GM12878 (cell line): ENCODE data around the gene SARM1. TPM values are rescaled to one million over a fixed set of nuclear protein-coding genes. Genes with fewer than 3 reads are reported as not detected.

ENCODE experiments used
- ATAC-seq: fragments of 200-7000 bp; cut with Tn5 transposase; 3 replicates; pipeline ENCODE4 v1.9.1; 2020; ENCODE audit warnings: mild to moderate bottlenecking, moderate library complexity
- BruUV-seq: library from RNA; stranded (reverse); fragments of 400-500 nt; replicated peaks from 2 replicates; lab custom pipeline; 2021; lab: Mats Ljungman, UMichigan
- CTCF ChIA-PET: fragments of 300-600 bp; sonication (Branson Sonifier 250); formaldehyde crosslinking; extraction: SDS; loops from one replicate; lab custom pipeline; 2021; ENCODE audit warnings: inconsistent platforms; lab: Yijun Ruan, JAX
- POLR2A ChIA-PET: fragments of 350-600 bp; formaldehyde crosslinking; extraction: SDS; loops from one replicate; lab custom pipeline; 2021; ENCODE audit warnings: inconsistent platforms; lab: Charles Lee
- RAD21 ChIA-PET: fragments of 300-600 bp; sonication (Branson Sonifier 250); formaldehyde crosslinking; loops from one replicate; lab custom pipeline; 2023; ENCODE audit warnings: antibody characterized with exemption; ENCODE audit not compliant: unreplicated experiment; lab: Charles Lee
- SMC1A ChIA-PET: fragments of 300-600 bp; sonication (Branson Sonifier 250); formaldehyde crosslinking; loops from one replicate; lab custom pipeline; 2023; ENCODE audit not compliant: unreplicated experiment, uncharacterized antibody; lab: Charles Lee
- DNase-seq: peaks from one replicate; pipeline ENCODE4 v3.0.0-alpha.2; 2011; ENCODE audit warnings: low read depth, low spot score
- FAIRE-seq: peaks from 3 replicates; lab custom pipeline; 2011; peaks lifted over from hg19 to GRCh38; lab: Jason Lieb, UNC
- H2AFZ ChIP-seq: 2 replicates; pipeline ENCODE4 v1.6.0; 2011; ENCODE audit warnings: low read depth, low read length, control low read depth; ENCODE audit not compliant: control insufficient read depth
- H3K27ac ChIP-seq: 2 replicates; pipeline ENCODE4 v1.5.1; 2011; ENCODE audit warnings: control low read depth; ENCODE audit not compliant: control insufficient read depth, insufficient read depth
- H3K27me3 ChIP-seq, 2 experiments: replicated peaks in 1 of 2; 2 replicates each; pipeline versions ENCODE4 v1.6.0 to v1.6.1; 2011; ENCODE audit warnings: low read length in 1 of 2; ENCODE audit not compliant: control insufficient read depth in 2 of 2, insufficient read depth in 2 of 2
- H3K36me3 ChIP-seq, 2 experiments: 2 replicates each; pipeline ENCODE4 v1.5.1; 2011; ENCODE audit warnings: low read length in 1 of 2; ENCODE audit not compliant: control insufficient read depth in 2 of 2, insufficient read depth in 2 of 2
- H3K4me1 ChIP-seq: 2 replicates; pipeline ENCODE4 v1.6.1; 2011; ENCODE audit warnings: mild to moderate bottlenecking, low read length, moderate library complexity, mixed read lengths; ENCODE audit not compliant: control insufficient read depth, insufficient read depth
- H3K4me2 ChIP-seq: 2 replicates; pipeline ENCODE4 v1.6.0; 2011; ENCODE audit warnings: control low read depth; ENCODE audit not compliant: control insufficient read depth, insufficient read depth
- H3K4me3 ChIP-seq: fragments of 200-600 bp; sonication (generic); 2 replicates; pipeline ENCODE4 v1.5.1; 2016
- H3K79me2 ChIP-seq: 2 replicates; pipeline ENCODE4 v1.6.0; 2011; ENCODE audit warnings: low read length; ENCODE audit not compliant: control insufficient read depth, insufficient read depth
- H3K9ac ChIP-seq: 2 replicates; pipeline ENCODE4 v1.8.0; 2011; ENCODE audit warnings: low read length, control low read depth, mixed read lengths; ENCODE audit not compliant: control insufficient read depth, insufficient read depth
- H3K9me3 ChIP-seq: replicated peaks from 3 replicates; pipeline ENCODE4 v1.5.1; 2011; ENCODE audit warnings: mild to moderate bottlenecking, low read length; ENCODE audit not compliant: control insufficient read depth, insufficient read depth
- H4K20me1 ChIP-seq: 2 replicates; pipeline ENCODE4 v1.6.0; 2011; ENCODE audit not compliant: control insufficient read depth, insufficient read depth
- ASH2L ChIP-seq: fragments of 300-600, 200-600 bp; sonication (generic); IDR thresholded peaks from 2 replicates; pipeline ENCODE4 v1.6.1; 2017; ENCODE audit warnings: low read depth, mild to moderate bottlenecking, borderline replicate concordance
- ATF7 ChIP-seq: fragments of 450-650 bp; IDR thresholded peaks from 2 replicates; pipeline ENCODE4 v1.6.1; 2016; ENCODE audit warnings: low read depth, mild to moderate bottlenecking
- BHLHE40 ChIP-seq, 2 experiments: fragments of 450-650 bp in 1 of 2; IDR thresholded peaks; 2 replicates each; pipeline ENCODE4 v1.6.1; 2011 to 2017; ENCODE audit warnings: low read depth in 2 of 2, borderline replicate concordance in 1 of 2, improper control_type of control experiment in 1 of 2, low read length in 1 of 2, mild to moderate bottlenecking in 1 of 2
- CHD1 ChIP-seq: IDR thresholded peaks from 2 replicates; pipeline ENCODE4 v1.6.1; 2012; ENCODE audit warnings: low read depth, low read length, improper control_type of control experiment
- FOXK2 ChIP-seq: fragments of 450-650 bp; IDR thresholded peaks from 2 replicates; pipeline ENCODE4 v1.6.1; 2017; ENCODE audit warnings: mild to moderate bottlenecking, moderate library complexity
- IRF3 ChIP-seq: fragments of 450-650 bp; IDR thresholded peaks from 2 replicates; pipeline ENCODE4 v1.6.1; 2014; ENCODE audit warnings: mild to moderate bottlenecking
- MYC ChIP-seq: IDR thresholded peaks from 2 replicates; pipeline ENCODE4 v1.6.1; 2011; ENCODE audit warnings: mild to moderate bottlenecking, low read length, moderate library complexity, inconsistent platforms; ENCODE audit not compliant: insufficient read depth, insufficient replicate concordance, insufficient read length, severe bottlenecking
- PAX8 ChIP-seq: fragments of 450-650 bp; IDR thresholded peaks from 2 replicates; pipeline ENCODE4 v1.6.1; 2017; ENCODE audit warnings: mild to moderate bottlenecking, moderate library complexity
- RCOR1 ChIP-seq: conservative IDR thresholded peaks from 2 replicates; pipeline ENCODE4 v1.6.1; 2012; ENCODE audit warnings: low read depth, low read length, improper control_type of control experiment
- SIX5 ChIP-seq: IDR thresholded peaks from 2 replicates; pipeline ENCODE4 v1.6.1; 2011; ENCODE audit warnings: mild to moderate bottlenecking, low read depth, low read length, moderate library complexity; ENCODE audit not compliant: severe bottlenecking
- SMARCA5 ChIP-seq: fragments of 450-650 bp; IDR thresholded peaks from 2 replicates; pipeline ENCODE4 v1.6.1; 2017; ENCODE audit warnings: mild to moderate bottlenecking
- SMC3 ChIP-seq: IDR thresholded peaks from 2 replicates; pipeline ENCODE4 v1.6.1; 2011; ENCODE audit warnings: low read length, improper control_type of control experiment, borderline replicate concordance
- SREBF2 ChIP-seq: IDR thresholded peaks from 2 replicates; pipeline ENCODE4 v1.6.1; 2012; ENCODE audit warnings: mild to moderate bottlenecking, low read length
- STAT3 ChIP-seq: IDR thresholded peaks from 2 replicates; pipeline ENCODE4 v1.6.1; 2011; ENCODE audit warnings: low read depth, low read length, improper control_type of control experiment
- TBL1XR1 ChIP-seq: IDR thresholded peaks from 2 replicates; pipeline ENCODE4 v1.6.1; 2012; ENCODE audit warnings: low read depth, low read length, improper control_type of control experiment
- TCF7 ChIP-seq: IDR thresholded peaks from 2 replicates; pipeline ENCODE4 v1.6.1; 2014; ENCODE audit warnings: antibody characterized with exemption, borderline replicate concordance
- ZBTB4 ChIP-seq: fragments of 450-650 bp; formaldehyde crosslinking; IDR thresholded peaks from 2 replicates; pipeline ENCODE4 v1.4.0; 2022; ENCODE audit warnings: mild to moderate bottlenecking, moderate library complexity
- WGBS: methylation state at CpG from one replicate; pipeline ENCODE4 v1.1.6; 2016; ENCODE audit warnings: low lambda C conversion rate; ENCODE audit not compliant: insufficient replicate concordance, insufficient coverage; ENCODE audit errors: missing lambda C conversion rate; 5-methylcytosine and 5-hydroxymethylcytosine counted together
- in situ Hi-C: fragments of 300-500 bp; cut with MboI; formaldehyde crosslinking; loops from 9 replicates; pipeline ENCODE4 v1.14.3; 2018; ENCODE audit warnings: mixed read lengths
- intact Hi-C: fragments of 100-400 bp; cut with micrococcal nuclease; formaldehyde crosslinking; loops from one replicate; pipeline ENCODE4 v1.14.2; 2022; ENCODE audit not compliant: unreplicated experiment
- polyA plus RNA-seq, 11 experiments: library from polyadenylated mRNA; depleted of rRNA in 4 of 11; unstranded in 6 of 11; stranded (reverse) in 5 of 11; fragments of >200 nt; fragmentation: Nextera tagmentation in 4 of 11; fragmentation: Illumina TruSeq in 1 of 11; extraction: Ambion mirVana in 4 of 11; extraction: Trizol in 1 of 11; gene quantifications; 1 replicate in 1 of 11; 2 replicates in 10 of 11; pipeline versions ENCODE4 v1.2.1 to v1.2.3, GENCODE V29; 2011 to 2016; ENCODE audit warnings: inconsistent platforms in 2 of 11, missing spikeins in 2 of 11, low read depth in 1 of 11
- total RNA-seq, 4 experiments: library from RNA; depleted of rRNA in 3 of 4; stranded (reverse); fragments of >200 nt in 3 of 4; fragmentation: Illumina TruSeq in 1 of 4; extraction: Trizol in 1 of 4; gene quantifications; 2 replicates each; pipeline versions ENCODE4 v1.2.1 to v1.2.3, GENCODE V29; 2013 to 2021

Gene SARM1
- total and polyA plus RNA-seq, 10 of the 15 experiments (the other 5 are each of a cell fraction or from before 2014, with no cell fraction given), result 0.56 to 25.3 (median 11.9) TPM

DNA sequence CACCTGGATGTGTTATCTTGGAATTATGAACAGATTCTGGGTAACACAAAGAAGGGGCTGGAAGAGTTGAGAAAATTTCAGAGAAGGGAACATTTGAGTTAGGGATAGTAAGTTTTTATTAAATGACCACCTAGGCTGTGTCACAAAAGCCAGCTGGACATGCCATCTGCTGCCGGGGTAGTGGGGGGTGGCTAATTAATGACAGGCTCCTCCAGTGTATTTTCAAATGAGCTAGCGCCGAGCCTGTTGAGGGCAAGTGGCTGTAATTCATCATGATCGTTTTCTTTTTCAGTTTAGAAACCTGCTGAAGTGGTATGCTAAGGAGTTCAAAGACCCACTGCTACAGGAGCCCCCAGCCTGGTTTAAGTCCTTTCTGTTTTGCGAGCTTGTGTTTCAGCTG lies 46.3 kb upstream of the SARM1 start:
- no peak overlapping the region for H2AFZ ChIP-seq
- FAIRE-seq (no peak), DNase-seq (no peak), ATAC-seq (no peak)
- H3K27me3 ChIP-seq, result no peaks in the 10 kb centered on the region
- no peaks in the 10 kb centered on the region for H4K20me1 ChIP-seq
- 97% methylated on average over 5 of the region's 5 CpGs for WGBS
- no peaks in the 10 kb centered on the region for H3K9me3 ChIP-seq
- no TSS peak for BruUV-seq
- H3K4me2 ChIP-seq, result no peak overlapping the region
- ChIA-PET POLR2A (interaction anchor here (0.6 to 1.1 kb wide), 3 partner anchors 9 to 431 kb away, joined by 3 to 4 read pairs (median 3); partner anchors contain the start of gene LYRM9), CTCF (interaction anchor here (1.9 kb wide), 1 partner anchor 10 kb away, joined by 5 read pairs; the partner anchor contains the start of genes IFT20 and TNFAIP1), RAD21 (interaction anchor here (1.1 kb wide), 1 partner anchor 10 kb away, joined by 7 read pairs; the partner anchor contains the start of genes IFT20 and TNFAIP1), SMC1A (interaction anchor here (1.1 to 1.4 kb wide), 2 partner anchors 10 to 31 kb away, joined by 3 to 6 read pairs; partner anchors contain the start of genes IFT20 and TNFAIP1)
- no peak overlapping the region for H3K4me3 ChIP-seq
- TF ChIP-seq SIX5 (no peak), SMARCA5 (no peak), FOXK2 (no peak), ZBTB4 (CRISPR knock-in tag) (no peak), RCOR1 (no peak), SREBF2 (no peak), SMC3 (no peak), MYC (no peak), ASH2L (no peak), CHD1 (no peak), TCF7 (no peak), ATF7 (no peak), IRF3 (no peak), PAX8 (no peak), BHLHE40 (IDR thresholded peaks at IDR 0.05; ENCODE audit: borderline replicate concordance in 1 of 2, low read depth in 2 of 2, low read length in 1 of 2) (no peak), STAT3 (no peak), TBL1XR1 (no peak)
- no peak overlapping the region for H3K9ac ChIP-seq
- H3K36me3 ChIP-seq, result peaks cover 11 to 13% of the 10 kb centered on the region in 2 experiments
- in situ Hi-C loops (no loop called here), intact Hi-C loops (no loop called here)
- peaks cover 46% of the 10 kb centered on the region for H3K79me2 ChIP-seq
- H3K4me1 ChIP-seq, result peaks cover 6% of the 10 kb centered on the region; the same call in 1 of the 2 replicates
- H3K27ac ChIP-seq, result no peak overlapping the region
